GM13976 (cell line): ENCODE data around the gene SCUBE2.

Experiments
- DNase-seq: peaks from one replicate; pipeline ENCODE4 v3.0.0; 2012; ENCODE audit warnings: low spot score
- CTCF ChIP-seq: IDR thresholded peaks from 2 replicates; pipeline ENCODE4 v1.5.1; 2012; ENCODE audit warnings: borderline replicate concordance, mild to moderate bottlenecking; ENCODE audit not compliant: insufficient read depth; ENCODE audit errors: extremely low read depth, missing control alignments, control extremely low read depth
- in situ Hi-C: fragments of 300-500 bp; cut with MboI; formaldehyde crosslinking; loops from one replicate; pipeline ENCODE4 v1.12.0; 2022; ENCODE audit warnings: low sequenced_read_pairs, mixed read lengths, inconsistent platforms; ENCODE audit not compliant: unreplicated experiment

Gene SCUBE2

GRCh38 chr11:9039198-9039597 is 52.2 kb downstream of the SCUBE2 start:
- no peak for TF ChIP-seq CTCF
- DNase-seq: peak; percentile 43
- in situ Hi-C loops: no loop called here

DNA sequence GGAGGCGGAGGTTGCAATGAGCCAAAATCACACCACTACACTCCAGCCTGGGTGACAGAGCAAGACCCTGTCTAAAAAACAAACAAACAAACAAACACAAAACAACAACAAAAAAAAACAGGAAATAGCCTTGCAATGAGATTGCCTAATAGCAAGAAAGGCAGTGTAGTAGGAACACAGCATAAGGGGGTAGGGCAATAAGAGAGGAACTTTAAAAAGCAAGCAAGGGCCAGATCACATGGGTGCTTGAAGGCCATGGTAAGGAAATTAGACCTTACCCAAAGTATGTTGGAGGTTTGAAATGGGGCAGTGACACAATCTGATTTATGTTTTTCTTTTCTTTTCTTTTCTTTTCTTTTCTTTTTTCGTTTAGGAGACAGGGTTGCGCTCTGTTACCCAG is 52.9 kb downstream of the SCUBE2 start:
- in situ Hi-C loops: no loop called here
- DNase-seq: no peak
- no peak for TF ChIP-seq CTCF

DNA sequence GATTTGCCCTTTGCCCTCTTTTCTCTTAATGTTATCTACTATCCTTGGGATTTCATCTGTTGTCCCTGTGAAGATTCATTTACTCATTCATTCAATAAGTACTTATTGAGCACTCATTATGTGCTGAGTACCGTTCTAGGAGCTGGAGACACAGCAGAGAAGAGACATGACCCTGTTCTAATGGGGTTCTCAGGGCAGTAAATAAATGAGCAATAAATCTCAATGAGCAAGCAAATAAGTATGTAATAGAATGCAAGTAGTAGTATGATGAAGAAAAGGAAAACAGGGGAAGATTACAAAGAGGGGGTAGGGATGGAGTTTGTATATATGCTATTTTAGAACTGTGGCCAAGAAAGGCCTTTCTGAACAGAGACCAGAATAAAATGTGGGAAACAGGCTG is 53.4 kb downstream of the SCUBE2 start:
- no peak for TF ChIP-seq CTCF
- in situ Hi-C loops: no loop called here
- no peak for DNase-seq

DNA sequence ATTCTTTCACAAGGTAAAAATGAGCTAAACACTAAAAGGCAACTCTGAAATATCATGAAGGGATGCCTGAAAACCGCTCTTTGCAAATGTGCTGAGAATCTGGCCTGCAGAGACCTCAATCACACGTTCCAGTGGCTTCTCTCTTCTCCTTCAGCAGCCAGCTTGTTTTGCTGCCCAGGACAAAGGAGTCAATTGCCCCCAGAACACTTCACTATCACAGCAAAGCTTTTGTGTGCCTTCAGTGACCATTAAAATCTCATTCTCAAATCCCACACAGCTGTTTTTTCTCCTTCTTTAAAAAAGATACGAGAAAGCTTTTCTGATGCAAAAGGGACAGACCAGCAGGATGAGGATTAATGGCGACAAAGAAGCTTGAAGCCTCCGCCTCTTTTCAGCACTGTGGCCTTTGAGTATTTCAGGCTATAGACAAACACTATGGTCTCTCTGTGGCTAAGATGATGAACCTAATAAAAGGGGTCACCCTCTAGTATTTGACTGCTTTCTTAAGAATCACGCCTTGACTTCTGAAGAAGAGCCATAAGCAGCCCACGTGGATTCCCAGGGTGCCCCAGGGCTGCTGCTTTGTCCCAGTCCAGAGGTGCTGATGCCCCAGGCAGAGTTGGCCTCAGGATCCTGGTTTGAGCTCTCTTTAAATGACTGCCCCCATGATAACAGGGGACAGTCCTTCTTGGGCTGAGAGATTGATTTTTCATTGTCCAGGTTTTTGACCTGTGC is 54.2 kb downstream of the SCUBE2 start:
- no peak for TF ChIP-seq CTCF
- DNase-seq: no peak
- in situ Hi-C loops: no loop called here

DNA sequence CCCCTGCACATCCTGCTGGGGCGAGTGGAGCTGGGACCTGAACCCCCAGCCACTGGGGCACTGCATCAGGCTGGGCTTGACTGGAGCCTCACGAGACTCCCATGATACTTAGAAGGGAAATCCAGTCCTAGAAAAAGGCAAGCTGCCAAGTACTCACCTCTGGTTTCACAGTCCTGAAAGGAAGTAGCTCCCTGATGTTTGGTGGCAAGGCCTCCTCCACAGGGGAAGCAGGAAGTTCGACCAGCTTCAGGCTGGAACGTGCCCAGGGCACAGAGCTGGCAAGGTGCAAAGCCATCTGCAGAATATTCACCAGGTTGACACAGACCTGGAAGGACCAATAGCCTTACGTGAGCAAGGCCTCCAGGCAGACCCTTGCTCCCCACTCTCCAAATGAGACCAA is 60.8 kb downstream of the SCUBE2 start:
- no peak for DNase-seq
- in situ Hi-C loops: no loop called here
- no peak for TF ChIP-seq CTCF

GRCh38 chr11:9029422-9029821 is 62.0 kb downstream of the SCUBE2 start:
- TF ChIP-seq CTCF: no peak
- in situ Hi-C loops: no loop called here
- no peak for DNase-seq

DNA sequence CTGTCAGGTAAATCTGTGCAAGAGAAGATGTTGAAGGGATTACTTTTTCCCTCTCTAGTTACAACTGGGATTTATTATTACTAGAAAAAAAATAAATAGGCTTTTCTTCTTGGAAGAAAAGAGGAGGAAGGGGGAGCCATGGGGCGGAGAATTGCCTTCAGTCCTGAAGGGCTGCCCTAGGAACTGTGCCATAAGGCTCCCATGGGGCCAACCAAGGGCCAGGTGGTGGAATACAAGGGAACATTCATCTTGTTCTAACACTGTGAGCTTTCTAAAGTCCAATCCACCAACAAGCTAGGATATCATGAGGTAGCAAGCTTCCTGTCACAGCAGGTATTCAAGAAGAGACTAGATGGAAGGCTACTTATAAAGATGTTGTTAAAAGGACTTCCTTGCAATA is 62.8 kb downstream of the SCUBE2 start:
- in situ Hi-C loops: no loop called here
- no peak for DNase-seq
- TF ChIP-seq CTCF: no peak
